Cerebellar cortex (tissue), 1 donor: ENCODE results near the gene CAMK2N1.

Experiments
- DNase-seq: peaks from one replicate; pipeline ENCODE4 v3.0.0-alpha.2; 2015; ENCODE audit warnings: low spot score

Gene CAMK2N1

GRCh38 chr1:20443703-20444586, 42.1 kb downstream of the CAMK2N1 start:
- DNase-seq, result no peak

- no peak for DNase-seq
Measured at GRCh38 chr1:20442920-20443625, 42.9 kb downstream of the CAMK2N1 start.

DNA sequence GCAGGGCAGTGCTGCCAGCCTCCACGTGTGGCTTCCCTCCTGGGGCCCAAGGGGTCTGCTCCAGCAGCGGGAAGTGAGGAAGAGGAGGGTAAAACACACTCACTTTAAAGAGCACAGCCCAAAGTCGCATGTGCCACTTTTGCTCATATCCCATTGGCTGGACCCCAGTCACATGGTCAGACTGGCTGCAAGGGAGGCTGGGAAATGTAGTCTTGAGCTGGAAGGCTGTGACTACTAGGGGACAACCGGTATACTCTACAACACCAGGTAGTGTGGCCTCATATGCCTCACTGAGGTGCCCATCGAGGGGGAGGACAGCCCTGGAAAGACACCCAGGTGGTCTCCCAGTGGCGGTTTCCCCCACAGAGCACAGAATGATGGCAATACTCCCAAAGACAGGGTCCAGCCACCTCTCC, 45.2 kb downstream of the CAMK2N1 start:
- peak; percentile 67 for DNase-seq

DNA sequence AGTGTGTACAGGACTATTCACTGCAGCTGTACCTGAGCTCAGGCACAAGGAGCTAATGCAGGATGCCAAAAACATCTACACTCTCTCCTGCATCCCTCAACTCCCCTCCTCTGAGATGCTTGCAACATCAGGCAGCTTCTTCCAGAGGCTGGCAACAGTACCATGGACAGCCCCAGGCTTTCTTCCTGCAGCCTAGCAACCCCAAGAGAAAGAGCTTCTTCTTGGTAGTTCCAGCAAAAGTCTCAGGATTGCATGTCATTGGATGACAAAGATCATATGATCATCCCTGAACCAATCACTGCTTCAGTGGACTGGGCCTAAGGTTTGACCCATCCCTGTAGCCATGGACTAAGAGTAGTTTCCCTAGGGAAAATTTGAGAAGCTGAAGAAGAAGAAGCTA, 46.7 kb downstream of the CAMK2N1 start:
- no peak for DNase-seq

DNA sequence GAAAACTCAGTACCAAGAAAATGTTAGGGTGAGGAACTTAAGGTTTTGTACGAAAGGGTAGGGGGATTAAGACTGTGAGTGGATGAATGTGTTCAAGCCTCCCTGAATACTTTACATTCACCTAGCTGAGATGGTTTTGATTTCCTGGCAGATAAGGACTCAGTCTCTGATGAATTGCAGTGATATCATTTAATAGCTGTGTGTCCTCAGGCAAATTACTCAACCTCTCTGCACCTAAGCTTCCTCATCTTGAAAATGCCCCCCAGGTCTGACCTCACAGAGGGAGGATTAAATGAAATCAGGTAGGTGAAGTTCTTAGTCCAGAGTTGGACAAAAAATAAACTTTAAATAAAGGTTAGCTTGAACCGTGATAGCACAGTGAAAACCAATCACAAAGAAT, 48.4 kb downstream of the CAMK2N1 start:
- no peak for DNase-seq

GRCh38 chr1:20432891-20433290, 53.1 kb downstream of the CAMK2N1 start:
- DNase-seq, result no peak
